ENCODE results near the gene PPT1.

PPT1 gene

GRCh38 chr1:40024671-40025070, 72.4 kb downstream of the PPT1 start:
- H3K9ac ChIP-seq (ENCODE audit: low read depth, low read length), result no peak overlapping the region
- no peak overlapping the region for H3K4me3 ChIP-seq (ENCODE audit: low read depth in 1 of 2, low read length in 2 of 2)
- no peak overlapping the region for H3K27ac ChIP-seq (ENCODE audit: low read length)
- H2AFZ ChIP-seq (ENCODE audit: low read depth, low read length), result no peak overlapping the region
- ATAC-seq (ENCODE audit: insufficient read depth, low read depth) (no peak), DNase-seq (no peak)
- no peak overlapping the region for H3K4me2 ChIP-seq (ENCODE audit: insufficient read depth, low read length)
- no peaks in the 10 kb centered on the region for H3K27me3 ChIP-seq (ENCODE audit: insufficient read depth, low read length, poor library complexity)
- no peaks in the 10 kb centered on the region for H3K4me1 ChIP-seq (ENCODE audit: insufficient read depth, low read length)
- H3K36me3 ChIP-seq (ENCODE audit: insufficient read depth, low read length), result no peaks in the 10 kb centered on the region
- no peaks in the 10 kb centered on the region for H4K20me1 ChIP-seq (ENCODE audit: insufficient read depth, low read length)
- peaks cover 8% of the 10 kb centered on the region for H3K9me3 ChIP-seq (ENCODE audit: insufficient read depth, low read length, severe bottlenecking)
- no peaks in the 10 kb centered on the region for H3K79me2 ChIP-seq (ENCODE audit: insufficient read depth, low read length)
- TF ChIP-seq CTCF (IDR thresholded peaks at IDR 0.05; ENCODE audit: borderline replicate concordance, extremely low read depth, low read length, poor library complexity, severe bottlenecking) (no peak), EZH2 (IDR thresholded peaks at IDR 0.05; ENCODE audit: borderline replicate concordance, low read depth, low read length, severe bottlenecking) (no peak)

- H3K4me1 ChIP-seq (ENCODE audit: insufficient read depth, low read length), result no peaks in the 10 kb centered on the region
- no peaks in the 10 kb centered on the region for H3K27me3 ChIP-seq (ENCODE audit: insufficient read depth, low read length, poor library complexity)
- no peak for ATAC-seq (ENCODE audit: insufficient read depth, low read depth)
- H3K9ac ChIP-seq (ENCODE audit: low read depth, low read length), result no peak overlapping the region
- H2AFZ ChIP-seq (ENCODE audit: low read depth, low read length), result no peak overlapping the region
- H4K20me1 ChIP-seq (ENCODE audit: insufficient read depth, low read length), result no peaks in the 10 kb centered on the region
- DNase-seq, result no peak
- no peak overlapping the region for H3K27ac ChIP-seq (ENCODE audit: low read length)
- no peaks in the 10 kb centered on the region for H3K36me3 ChIP-seq (ENCODE audit: insufficient read depth, low read length)
- no peaks in the 10 kb centered on the region for H3K79me2 ChIP-seq (ENCODE audit: insufficient read depth, low read length)
- no peak overlapping the region for H3K4me3 ChIP-seq (ENCODE audit: low read depth in 1 of 2, low read length in 2 of 2)
- no peak overlapping the region for H3K4me2 ChIP-seq (ENCODE audit: insufficient read depth, low read length)
- TF ChIP-seq CTCF (IDR thresholded peaks at IDR 0.05; ENCODE audit: borderline replicate concordance, extremely low read depth, low read length, poor library complexity, severe bottlenecking) (no peak), EZH2 (IDR thresholded peaks at IDR 0.05; ENCODE audit: borderline replicate concordance, low read depth, low read length, severe bottlenecking) (no peak)
- H3K9me3 ChIP-seq (ENCODE audit: insufficient read depth, low read length, severe bottlenecking), result peaks cover 8% of the 10 kb centered on the region
Measured at GRCh38 chr1:40023379-40023944, 73.6 kb downstream of the PPT1 start.
